Hepatocyte (in vitro differentiated cells): ENCODE measurements around the gene CYP2E1. TPM values are rescaled to one million over a fixed set of nuclear protein-coding genes. Genes with fewer than 3 reads are reported as not detected.
"Not testable (repeated sequence)": the region's sequence is repeated elsewhere in the genome, so short reads cannot be mapped to it uniquely, and the experiment has no call there.

Source experiments
- DNase-seq: peaks from one replicate; pipeline ENCODE4 v3.0.0-alpha.2; 2016; ENCODE audit warnings: low spot score
- H2AFZ ChIP-seq: fragments of 200-600 bp; sonication (generic); 2 replicates; pipeline ENCODE4 v1.6.0; 2016; ENCODE audit warnings: antibody characterized with exemption, mild to moderate bottlenecking
- H3K27ac ChIP-seq: fragments of 200-600 bp; sonication (generic); 2 replicates; pipeline ENCODE4 v1.5.1; 2016; ENCODE audit warnings: mild to moderate bottlenecking
- H3K27me3 ChIP-seq: fragments of 200-600 bp; sonication (generic); 2 replicates; pipeline ENCODE4 v1.6.1; 2016
- H3K36me3 ChIP-seq: fragments of 200-600 bp; sonication (generic); replicated peaks from 2 replicates; pipeline ENCODE4 v1.5.1; 2016; ENCODE audit warnings: low read depth; ENCODE audit not compliant: insufficient read depth
- H3K4me1 ChIP-seq: fragments of 200-600 bp; sonication (generic); 2 replicates; pipeline ENCODE4 v1.5.1; 2016; ENCODE audit warnings: mild to moderate bottlenecking, moderate library complexity; ENCODE audit not compliant: insufficient read depth
- H3K4me2 ChIP-seq: fragments of 200-600 bp; sonication (generic); 2 replicates; pipeline ENCODE4 v1.6.0; 2016
- H3K4me3 ChIP-seq: fragments of 200-600 bp; sonication (generic); 2 replicates; pipeline ENCODE4 v1.5.1; 2016; ENCODE audit warnings: mild to moderate bottlenecking
- H3K79me2 ChIP-seq: fragments of 200-600 bp; sonication (generic); 2 replicates; pipeline ENCODE4 v1.6.0; 2017; ENCODE audit warnings: mild to moderate bottlenecking
- H3K9me2 ChIP-seq: fragments of 200-600 bp; sonication (generic); replicated peaks from 2 replicates; pipeline ENCODE4 v1.6.0; 2017; ENCODE audit warnings: mild to moderate bottlenecking; ENCODE audit not compliant: insufficient read depth
- H3K9me3 ChIP-seq: fragments of 200-600 bp; sonication (generic); 2 replicates; pipeline ENCODE4 v1.5.1; 2016; ENCODE audit warnings: low read depth, mild to moderate bottlenecking
- H4K20me1 ChIP-seq: fragments of 200-600 bp; sonication (generic); 2 replicates; pipeline ENCODE4 v1.6.0; 2016; ENCODE audit warnings: mild to moderate bottlenecking; ENCODE audit not compliant: insufficient read depth, poor library complexity, severe bottlenecking
- EZH2 ChIP-seq: fragments of 200-600 bp; sonication (generic); IDR thresholded peaks from 2 replicates; pipeline ENCODE4 v1.6.1; 2016; ENCODE audit warnings: antibody characterized with exemption, mild to moderate bottlenecking, borderline replicate concordance
- EZH2phosphoT487 ChIP-seq: fragments of 200-600 bp; sonication (generic); IDR thresholded peaks from one replicate; pipeline ENCODE4 v1.6.1; 2018; ENCODE audit warnings: antibody characterized with exemption, mild to moderate bottlenecking, low read depth, moderate library complexity; ENCODE audit not compliant: unreplicated experiment, severe bottlenecking
- WGBS: methylation state at CpG from one replicate; pipeline ENCODE4 v1.1.6; 2016; ENCODE audit warnings: low lambda C conversion rate; ENCODE audit errors: missing lambda C conversion rate; 5-methylcytosine and 5-hydroxymethylcytosine counted together
- polyA plus RNA-seq: library from polyadenylated mRNA; unstranded; fragments of >200 nt; fragmentation: Nextera tagmentation; extraction: Ambion mirVana; gene quantifications from 2 replicates; pipeline ENCODE4 v1.2.1, GENCODE V29; 2016
- total RNA-seq: library from RNA; depleted of rRNA; stranded (reverse); fragments of >200 nt; gene quantifications from 2 replicates; pipeline ENCODE4 v1.2.3, GENCODE V29; 2014
- TF ChIP-seq, protein P1 (sequence below): fragments of 200-600 bp; sonication (generic); IDR thresholded peaks from 2 replicates; pipeline ENCODE4 v1.5.1; 2016; ENCODE audit warnings: antibody characterized with exemption, mild to moderate bottlenecking; ENCODE audit not compliant: poor library complexity

The CYP2E1 gene
- total and polyA plus RNA-seq, 2 experiments from 2014 or later: 0.43 to 0.47 TPM

DNA sequence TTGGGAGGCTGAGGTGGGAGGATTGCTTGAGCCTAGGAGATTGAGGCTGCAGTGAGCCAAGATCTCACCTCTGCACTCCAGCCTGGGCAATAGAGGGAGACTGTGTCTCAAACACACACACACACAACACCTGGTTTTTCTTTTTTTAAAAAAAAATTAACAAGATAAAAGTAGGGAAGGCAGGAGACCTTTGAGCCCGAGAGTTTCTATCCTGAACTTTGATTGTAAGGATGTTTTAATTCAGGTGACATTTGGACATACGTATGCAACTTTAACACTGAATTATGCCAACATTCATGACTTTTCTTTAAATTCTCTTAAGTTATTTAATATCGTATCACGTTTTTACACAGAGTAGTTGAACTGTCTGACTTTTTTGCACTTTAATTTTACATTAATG, 11.7 kb upstream of the CYP2E1 start:
- no peaks in the 10 kb centered on the region for H3K36me3 ChIP-seq
- H3K9me3 ChIP-seq: no peaks in the 10 kb centered on the region
- no peaks in the 10 kb centered on the region for H3K9me2 ChIP-seq
- no peak overlapping the region for H3K4me2 ChIP-seq
- no peak overlapping the region for H3K27ac ChIP-seq
- no peaks in the 10 kb centered on the region for H3K79me2 ChIP-seq
- no peaks in the 10 kb centered on the region for H3K4me1 ChIP-seq
- WGBS: 62% methylated on average over 4 of the region's 4 CpGs
- H2AFZ ChIP-seq: no peak overlapping the region
- TF ChIP-seq EZH2 (no peak), EZH2phosphoT487 (no peak)
- TF ChIP-seq, protein P1, sequence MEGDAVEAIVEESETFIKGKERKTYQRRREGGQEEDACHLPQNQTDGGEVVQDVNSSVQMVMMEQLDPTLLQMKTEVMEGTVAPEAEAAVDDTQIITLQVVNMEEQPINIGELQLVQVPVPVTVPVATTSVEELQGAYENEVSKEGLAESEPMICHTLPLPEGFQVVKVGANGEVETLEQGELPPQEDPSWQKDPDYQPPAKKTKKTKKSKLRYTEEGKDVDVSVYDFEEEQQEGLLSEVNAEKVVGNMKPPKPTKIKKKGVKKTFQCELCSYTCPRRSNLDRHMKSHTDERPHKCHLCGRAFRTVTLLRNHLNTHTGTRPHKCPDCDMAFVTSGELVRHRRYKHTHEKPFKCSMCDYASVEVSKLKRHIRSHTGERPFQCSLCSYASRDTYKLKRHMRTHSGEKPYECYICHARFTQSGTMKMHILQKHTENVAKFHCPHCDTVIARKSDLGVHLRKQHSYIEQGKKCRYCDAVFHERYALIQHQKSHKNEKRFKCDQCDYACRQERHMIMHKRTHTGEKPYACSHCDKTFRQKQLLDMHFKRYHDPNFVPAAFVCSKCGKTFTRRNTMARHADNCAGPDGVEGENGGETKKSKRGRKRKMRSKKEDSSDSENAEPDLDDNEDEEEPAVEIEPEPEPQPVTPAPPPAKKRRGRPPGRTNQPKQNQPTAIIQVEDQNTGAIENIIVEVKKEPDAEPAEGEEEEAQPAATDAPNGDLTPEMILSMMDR: no peak
- no peaks in the 10 kb centered on the region for H4K20me1 ChIP-seq
- DNase-seq: no peak
- no peaks in the 10 kb centered on the region for H3K27me3 ChIP-seq
- no peak overlapping the region for H3K4me3 ChIP-seq

DNA sequence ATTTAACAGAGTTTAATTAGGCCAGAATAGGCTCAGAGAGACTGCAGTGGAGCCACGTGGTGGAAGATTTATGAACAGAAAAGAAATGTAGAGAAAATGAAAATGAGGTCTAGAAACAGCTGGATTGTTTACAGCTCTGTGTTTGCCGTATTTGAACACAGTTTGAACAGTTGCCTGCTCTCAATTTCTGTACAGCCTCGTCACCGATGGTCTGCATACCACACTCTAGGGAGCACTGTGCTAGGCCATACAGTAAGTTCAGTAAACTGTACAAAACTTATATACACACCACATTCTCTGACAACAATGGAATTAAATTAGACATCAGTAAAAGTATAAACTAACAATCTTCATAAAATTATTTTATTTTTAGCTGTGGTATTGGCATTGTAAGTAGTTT, 11.1 kb upstream of the CYP2E1 start:
- Histone ChIP-seq H3K27ac (no peak overlapping the region), H3K9me2 (no peaks in the 10 kb centered on the region), H3K9me3 (no peaks in the 10 kb centered on the region), H4K20me1 (no peaks in the 10 kb centered on the region), H3K27me3 (no peaks in the 10 kb centered on the region), H2AFZ (no peak overlapping the region), H3K79me2 (no peaks in the 10 kb centered on the region), H3K4me3 (no peak overlapping the region), H3K36me3 (no peaks in the 10 kb centered on the region), H3K4me2 (no peak overlapping the region), H3K4me1 (no peaks in the 10 kb centered on the region)
- no peak for DNase-seq
- WGBS: 57% methylated on average over 4 of the region's 4 CpGs
- TF ChIP-seq EZH2: no peak
- no peak for TF ChIP-seq EZH2phosphoT487
- TF ChIP-seq, protein P1: no peak

DNA sequence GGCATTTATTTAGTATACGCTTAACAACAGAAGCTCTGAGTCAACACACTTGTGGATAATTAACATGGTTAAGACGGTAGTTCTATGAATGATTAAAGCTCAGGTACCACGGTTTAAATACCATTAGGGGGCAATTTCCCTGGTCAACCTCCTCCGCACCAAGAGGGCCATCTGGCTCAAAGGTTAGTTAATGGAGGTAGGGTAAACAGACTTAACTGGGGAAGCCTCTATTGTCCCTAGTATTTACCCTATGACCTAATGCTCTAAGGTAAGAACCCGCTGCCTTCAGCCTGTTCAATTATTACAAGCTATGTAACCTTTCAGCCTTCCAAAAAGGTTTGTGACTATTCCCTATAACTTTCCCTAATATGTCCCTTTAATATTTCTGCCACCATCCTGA, 8.6 kb upstream of the CYP2E1 start:
- not testable (repeated sequence) for H3K4me3 ChIP-seq, H3K27me3 ChIP-seq, H3K9me3 ChIP-seq, H3K4me2 ChIP-seq, H4K20me1 ChIP-seq, DNase-seq, H3K79me2 ChIP-seq, H3K9me2 ChIP-seq, H3K27ac ChIP-seq, H2AFZ ChIP-seq, H3K36me3 ChIP-seq, H3K4me1 ChIP-seq
- WGBS: 61% methylated on average over 5 of the region's 5 CpGs

DNA sequence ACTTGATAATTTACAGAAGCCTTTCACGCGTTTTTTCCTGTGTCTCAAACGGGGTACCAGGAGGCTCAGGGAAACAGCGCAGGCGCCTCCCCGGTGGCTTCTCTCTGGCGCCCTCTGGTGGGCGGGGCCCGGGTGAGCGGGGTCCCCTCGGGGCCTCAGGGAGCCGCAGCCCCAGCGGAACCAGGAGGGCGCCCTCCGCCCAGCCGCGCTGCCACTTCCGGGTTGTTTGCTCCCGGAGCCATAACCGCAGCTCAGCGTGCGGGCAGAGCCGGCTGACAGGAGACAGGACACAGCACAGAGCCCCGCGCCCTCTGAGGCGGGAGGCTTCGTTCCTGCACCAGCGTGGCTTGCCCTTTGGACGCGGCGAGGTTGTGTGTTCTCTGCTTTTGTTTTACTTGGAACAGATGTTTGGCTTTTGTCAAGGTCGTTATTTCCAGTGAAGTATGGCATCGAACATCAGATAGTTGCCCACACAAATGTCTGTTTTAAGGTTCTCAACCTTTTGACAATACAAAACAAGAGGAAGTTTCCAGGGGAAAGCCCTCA, 6.9 kb upstream of the CYP2E1 start:
- Histone ChIP-seq H3K4me2 (no peak overlapping the region), H3K79me2 (no peaks in the 10 kb centered on the region), H3K27ac (no peak overlapping the region), H3K9me2 (no peaks in the 10 kb centered on the region), H3K4me1 (no peaks in the 10 kb centered on the region), H4K20me1 (no peaks in the 10 kb centered on the region), H2AFZ (no peak overlapping the region), H3K27me3 (no peaks in the 10 kb centered on the region), H3K9me3 (peaks cover 6% of the 10 kb centered on the region), H3K4me3 (no peak overlapping the region), H3K36me3 (no peaks in the 10 kb centered on the region)
- no peak for DNase-seq
- TF ChIP-seq EZH2phosphoT487 (no peak), EZH2 (no peak)
- TF ChIP-seq, protein P1: no peak
- 61% methylated on average over 23 of the region's 33 CpGs for WGBS
